Mammary epithelial cell (primary cell): ENCODE measurements around the gene MRPS24.

Experiments
- CTCF ChIP-seq, 2 donors: IDR thresholded peaks in 1 of 2; conservative IDR thresholded peaks in 1 of 2; 2 replicates each; pipeline ENCODE4 v1.5.1; 2011 to 2012; ENCODE audit warnings: inconsistent platforms in 2 of 2, low read length in 2 of 2, mild to moderate bottlenecking in 2 of 2, control low read depth in 1 of 2, low read depth in 1 of 2; ENCODE audit not compliant: insufficient read depth in 1 of 2; ENCODE audit errors: extremely low read depth in 1 of 2
- EZH2 ChIP-seq: IDR thresholded peaks from 2 replicates; pipeline ENCODE4 v1.6.1; 2012; ENCODE audit warnings: low read length, inconsistent platforms, borderline replicate concordance

- TF ChIP-seq CTCF (conservative IDR thresholded peaks at IDR 0.05 in 1 of 2, IDR thresholded peaks at IDR 0.05 in 1 of 2; ENCODE audit: extremely low read depth in 1 of 2, insufficient read depth in 1 of 2, low read depth in 1 of 2, low read length in 2 of 2) = no peak
- no peak for TF ChIP-seq EZH2
Observed at GRCh38 chr7:43880596-43880995, 11.3 kb upstream of the MRPS24 start.
